Caki2 (cell line): Measurements from ENCODE around the gene CYP2C8. TPM values are rescaled to one million over a fixed set of nuclear protein-coding genes. Genes with fewer than 3 reads are reported as not detected.

Source experiments
- DNase-seq: peaks from one replicate; pipeline ENCODE4 v3.0.0-alpha.2; 2015; ENCODE audit warnings: low read depth
- in situ Hi-C: cut with HindIII; loops from 2 replicates; pipeline ENCODE4 v1.10.0; 2016; ENCODE audit warnings: low sequenced_read_pairs, low pct_unique_long_range_greater_than_20kb, mixed read lengths
- total RNA-seq: library from RNA; depleted of rRNA; stranded (reverse); fragments of >200 nt; shearing (Covaris generic); gene quantifications from 2 replicates; pipeline ENCODE4 v1.2.3, GENCODE V29; 2014; ENCODE audit warnings: low replicate concordance; rRNA removed

CYP2C8 gene
- total RNA-seq, 1 experiment from 2014 or later, result 0.24 TPM

DNA sequence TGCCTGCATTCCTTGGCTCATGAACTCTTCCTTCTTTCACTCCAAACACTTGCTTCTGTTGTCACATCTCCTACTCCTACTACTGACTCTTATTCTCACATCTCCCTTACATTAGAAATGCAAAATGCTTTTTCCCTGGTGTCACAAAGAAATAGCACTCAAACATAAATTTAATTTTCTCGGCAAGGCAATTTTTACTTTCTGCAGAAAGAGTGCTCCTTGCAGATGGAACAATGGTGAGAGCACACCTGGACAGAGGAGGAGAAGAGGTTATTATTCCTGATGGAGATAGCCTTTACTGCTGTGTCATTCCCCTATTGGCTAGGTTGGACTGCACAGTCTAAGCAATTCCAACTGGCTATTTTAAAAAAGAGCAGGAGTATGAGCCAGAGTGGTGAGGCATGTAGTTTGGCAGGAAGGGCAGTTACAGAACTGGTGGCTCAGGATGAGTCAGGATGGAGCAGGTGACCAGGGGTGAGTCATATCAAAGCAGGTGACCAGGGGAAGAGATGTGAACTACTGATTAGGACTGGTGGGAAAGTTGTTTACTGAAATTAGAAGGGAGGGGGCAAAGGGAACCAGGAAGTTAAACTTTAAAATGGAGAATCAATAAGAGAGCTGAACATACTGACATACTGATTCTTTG lies 77.9 kb downstream of the CYP2C8 start:
- in situ Hi-C loops, result no loop called here
- DNase-seq, result peak; percentile 68

DNA sequence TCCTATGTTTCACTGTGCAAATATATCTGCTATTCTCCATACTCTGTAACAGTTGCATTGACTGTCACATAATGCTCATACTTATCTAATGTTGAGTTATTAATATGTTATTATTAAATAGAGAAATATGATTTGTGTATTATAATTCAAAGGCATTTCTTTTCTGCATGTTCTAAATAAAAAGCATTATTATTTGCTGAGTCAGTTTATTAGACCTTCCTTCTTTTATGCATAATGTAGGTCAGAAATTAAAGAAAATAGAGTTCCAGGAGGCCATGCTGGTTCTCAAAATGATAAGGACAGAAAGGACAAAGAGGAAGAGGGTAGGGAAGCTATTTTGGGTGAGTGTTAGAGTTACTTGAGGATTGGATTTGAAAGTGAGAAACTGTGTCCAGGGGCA lies 80.1 kb downstream of the CYP2C8 start:
- no peak for DNase-seq
- in situ Hi-C loops, result no loop called here

Other genes starting within 250 kb of the CYP2C8 start
- not detected in 2 replicates for gene CYP2C9, start 130.8 kb downstream of the CYP2C8 start, total RNA-seq
- 0.10 TPM in 1 of 2 replicates, not detected in the other for gene ACSM6, start 124.7 kb upstream of the CYP2C8 start, total RNA-seq
- gene PDLIM1, start 221.5 kb upstream of the CYP2C8 start, total RNA-seq, result 14.8 and 16.9 TPM in 2 replicates